GM12891 (cell line): ENCODE measurements around the gene ARRB2.

Source experiments
- POLR2AphosphoS5 ChIP-seq: IDR thresholded peaks from 2 replicates; pipeline ENCODE4 v1.6.1; 2011; ENCODE audit warnings: low read depth, low read length, control low read depth
- TAF1 ChIP-seq: IDR thresholded peaks from 2 replicates; pipeline ENCODE4 v1.6.1; 2011; ENCODE audit warnings: low read depth, low read length, control low read depth

GRCh38 chr17:4759776-4760236 lies 49.4 kb downstream of the ARRB2 start:
- no peak for TF ChIP-seq POLR2AphosphoS5
- TF ChIP-seq TAF1, result no peak
